Endodermal cell (in vitro differentiated cells): ENCODE measurements around the gene PPP2R2C. TPM values are rescaled to one million over a fixed set of nuclear protein-coding genes. Genes with fewer than 3 reads are reported as not detected.

Source experiments
- DNase-seq: peaks from one replicate; pipeline ENCODE4 v3.0.0-alpha.2; 2017
- H3K27ac ChIP-seq: 2 replicates; pipeline ENCODE4 v1.5.1; 2013; ENCODE audit warnings: mild to moderate bottlenecking, low read depth, low read length, moderate library complexity
- H3K27me3 ChIP-seq: 2 replicates; pipeline ENCODE4 v1.6.1; 2013; ENCODE audit warnings: mild to moderate bottlenecking, low read length, moderate library complexity; ENCODE audit not compliant: insufficient read depth, control insufficient read depth, poor library complexity, severe bottlenecking
- H3K36me3 ChIP-seq: 2 replicates; pipeline ENCODE4 v1.7.0; 2013; ENCODE audit warnings: mild to moderate bottlenecking, low read length, moderate library complexity; ENCODE audit not compliant: control insufficient read depth, insufficient read depth
- H3K4me1 ChIP-seq: one replicate; pipeline ENCODE4 v1.7.0; 2013; ENCODE audit warnings: low read length; ENCODE audit not compliant: control insufficient read depth, insufficient read depth
- H3K4me3 ChIP-seq: 2 replicates; pipeline ENCODE4 v1.5.1; 2013; ENCODE audit warnings: mild to moderate bottlenecking, low read length, moderate library complexity
- H3K9ac ChIP-seq: 2 replicates; pipeline ENCODE4 v1.6.1; 2013; ENCODE audit warnings: mild to moderate bottlenecking, low read length, moderate library complexity; ENCODE audit not compliant: poor library complexity, severe bottlenecking; ENCODE audit errors: extremely low read depth
- H3K9me3 ChIP-seq: 2 replicates; pipeline ENCODE4 v1.6.1; 2013; ENCODE audit warnings: mild to moderate bottlenecking, low read length, moderate library complexity; ENCODE audit not compliant: control insufficient read depth
- H3K27ac Mint-ChIP-seq: 2 replicates; pipeline ENCODE4 v1.8.0; 2020; ENCODE audit warnings: mixed read lengths
- H3K27me3 Mint-ChIP-seq: 2 replicates; pipeline ENCODE4 v1.8.0; 2021; ENCODE audit warnings: mild to moderate bottlenecking, mixed read lengths; ENCODE audit not compliant: insufficient read depth
- H3K36me3 Mint-ChIP-seq: 2 replicates; pipeline ENCODE4 v1.8.0; 2020; ENCODE audit warnings: low read depth, mixed read lengths
- H3K4me1 Mint-ChIP-seq: 2 replicates; pipeline ENCODE4 v1.8.0; 2020; ENCODE audit warnings: mixed read lengths
- H3K4me3 Mint-ChIP-seq: 2 replicates; pipeline ENCODE4 v1.8.0; 2020; ENCODE audit warnings: mild to moderate bottlenecking, moderate library complexity, mixed read lengths
- H3K9me3 Mint-ChIP-seq: 2 replicates; pipeline ENCODE4 v1.8.0; 2020; ENCODE audit warnings: mild to moderate bottlenecking, mixed read lengths
- CTCF ChIP-seq: fragments of 200-600 bp; sonication (generic); conservative IDR thresholded peaks from 2 replicates; pipeline ENCODE4 v1.5.0; 2021; ENCODE audit warnings: antibody characterized with exemption, mild to moderate bottlenecking
- WGBS, 2 experiments: methylation state at CpG; one replicate each; pipeline versions ENCODE4 v1.1.5 to v1.1.7; 2013; ENCODE audit warnings: missing lambda C conversion rate in 2 of 2, mixed read lengths in 1 of 2; ENCODE audit not compliant: insufficient coverage in 1 of 2, insufficient read length in 1 of 2; 5-methylcytosine and 5-hydroxymethylcytosine counted together
- total RNA-seq, 2 donors: library from RNA; stranded (reverse); fragmentation: NEBNext Ultra II Directional in 1 of 2; extraction: Animal tissue kit (Norgen Biotek cat#: 25700) in 1 of 2; gene quantifications; 2 replicates in 1 of 2; 3 replicates in 1 of 2; pipeline ENCODE4 v1.2.1, GENCODE V29; 2021

Gene PPP2R2C
- total RNA-seq, 2 donors from 2014 or later, result 4.4 to 19.2 TPM

GRCh38 chr4:6446130-6446482 lies 26.3 kb downstream of the PPP2R2C start:
- no peak for TF ChIP-seq CTCF
- H3K27me3 Mint-ChIP-seq, result no peaks in the 10 kb centered on the region

GRCh38 chr4:6445403-6446129 lies 26.8 kb downstream of the PPP2R2C start:
- no peaks in the 10 kb centered on the region for H3K9me3 Mint-ChIP-seq
- H3K4me3 Mint-ChIP-seq, result no peak overlapping the region
- Histone ChIP-seq H3K36me3 (no peaks in the 10 kb centered on the region), H3K27ac (no peak overlapping the region), H3K27me3 (no peaks in the 10 kb centered on the region), H3K4me3 (no peak overlapping the region), H3K9ac (no peak overlapping the region), H3K9me3 (no peaks in the 10 kb centered on the region), H3K4me1 (no peaks in the 10 kb centered on the region)
- 64 to 93% methylated on average over 2 to 5 of the region's 5 CpGs for WGBS, 2 experiments
- no peak overlapping the region for H3K27ac Mint-ChIP-seq
- H3K4me1 Mint-ChIP-seq, result peaks cover 4% of the 10 kb centered on the region
- H3K27me3 Mint-ChIP-seq, result no peaks in the 10 kb centered on the region
- no peak for TF ChIP-seq CTCF
- no peak for DNase-seq
- H3K36me3 Mint-ChIP-seq, result no peaks in the 10 kb centered on the region

More at GRCh38 chr4:6446130-6446482, 26.3 kb downstream of the PPP2R2C start:
- Histone ChIP-seq H3K4me1 (no peaks in the 10 kb centered on the region), H3K27me3 (no peaks in the 10 kb centered on the region), H3K27ac (no peak overlapping the region), H3K9ac (no peak overlapping the region), H3K9me3 (no peaks in the 10 kb centered on the region), H3K4me3 (no peak overlapping the region), H3K36me3 (no peaks in the 10 kb centered on the region)
- 92 to 95% methylated on average over 11 to 14 of the region's 14 CpGs for WGBS, 2 experiments
- Mint-ChIP-seq H3K27ac (peak overlapping the region; percentile 5), H3K4me3 (no peak overlapping the region), H3K36me3 (no peaks in the 10 kb centered on the region), H3K4me1 (peaks cover 4% of the 10 kb centered on the region), H3K9me3 (no peaks in the 10 kb centered on the region)
- no peak for DNase-seq

- Histone ChIP-seq H3K4me3 (no peak overlapping the region), H3K36me3 (no peaks in the 10 kb centered on the region), H3K9me3 (no peaks in the 10 kb centered on the region), H3K4me1 (no peaks in the 10 kb centered on the region), H3K27ac (no peak overlapping the region), H3K9ac (no peak overlapping the region), H3K27me3 (no peaks in the 10 kb centered on the region)
- WGBS, 2 experiments, result 89 to 93% methylated on average over 6 of the region's 6 CpGs
- H3K4me3 Mint-ChIP-seq, result no peak overlapping the region
- H3K27me3 Mint-ChIP-seq, result no peaks in the 10 kb centered on the region
- H3K36me3 Mint-ChIP-seq, result no peaks in the 10 kb centered on the region
- TF ChIP-seq CTCF, result no peak
- no peaks in the 10 kb centered on the region for H3K9me3 Mint-ChIP-seq
- H3K27ac Mint-ChIP-seq, result no peak overlapping the region
- no peak for DNase-seq
- peaks cover 4% of the 10 kb centered on the region for H3K4me1 Mint-ChIP-seq
Measured at GRCh38 chr4:6444582-6444981, 27.8 kb downstream of the PPP2R2C start.
